NCI-H526 (cell line): Measurements from ENCODE around the gene ZNF143.
"Not testable (repeated sequence)": the region's sequence is repeated elsewhere in the genome, so short reads cannot be mapped to it uniquely, and the experiment has no call there.

ENCODE experiments used
- DNase-seq, 2 experiments: peaks; one replicate each; lab custom pipeline; 2025; lab: John Stamatoyannopoulos, UW

Gene ZNF143

DNA sequence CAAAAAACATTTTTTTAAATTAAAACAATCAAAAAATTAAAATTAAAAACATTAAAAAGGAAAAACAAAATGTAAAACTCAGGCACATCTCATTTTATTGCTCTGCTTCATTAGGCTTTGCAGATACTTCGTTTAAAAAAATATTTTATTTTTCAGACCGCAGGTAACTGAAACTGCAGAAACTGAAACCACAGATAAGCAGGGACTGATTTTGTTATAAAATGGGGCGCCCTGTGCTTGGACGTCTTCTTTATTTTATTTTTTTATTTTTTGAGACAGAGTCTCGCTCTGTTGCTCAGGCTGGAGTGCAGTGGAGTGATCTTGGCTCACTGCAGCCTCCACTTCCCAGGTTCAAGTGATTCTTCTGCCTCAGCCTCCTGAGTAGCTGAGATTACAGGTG is 88.4 kb downstream of the ZNF143 start:
- not testable (repeated sequence) for DNase-seq

DNA sequence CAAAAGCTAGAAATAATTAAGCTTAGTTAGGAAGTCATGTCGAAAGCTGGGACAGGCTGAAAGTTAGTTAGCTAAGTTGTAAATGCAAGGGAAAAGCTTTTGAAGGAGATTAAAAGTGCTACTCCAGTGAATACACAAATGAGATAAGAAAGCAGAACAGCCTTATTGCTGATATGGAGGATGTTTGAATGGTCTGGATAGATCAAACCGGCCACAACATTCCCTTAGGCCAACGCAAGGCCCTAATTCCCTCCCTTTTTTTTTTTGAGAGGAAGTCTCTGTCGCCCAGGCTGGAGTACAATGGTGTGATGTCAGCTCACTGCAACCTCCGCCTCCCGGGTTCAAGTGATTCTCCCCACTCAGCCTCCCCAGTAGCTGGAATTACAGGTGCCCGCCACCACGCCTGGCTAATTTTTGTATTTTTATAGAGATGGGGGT is 89.4 kb downstream of the ZNF143 start:
- DNase-seq, result no peak

DNA sequence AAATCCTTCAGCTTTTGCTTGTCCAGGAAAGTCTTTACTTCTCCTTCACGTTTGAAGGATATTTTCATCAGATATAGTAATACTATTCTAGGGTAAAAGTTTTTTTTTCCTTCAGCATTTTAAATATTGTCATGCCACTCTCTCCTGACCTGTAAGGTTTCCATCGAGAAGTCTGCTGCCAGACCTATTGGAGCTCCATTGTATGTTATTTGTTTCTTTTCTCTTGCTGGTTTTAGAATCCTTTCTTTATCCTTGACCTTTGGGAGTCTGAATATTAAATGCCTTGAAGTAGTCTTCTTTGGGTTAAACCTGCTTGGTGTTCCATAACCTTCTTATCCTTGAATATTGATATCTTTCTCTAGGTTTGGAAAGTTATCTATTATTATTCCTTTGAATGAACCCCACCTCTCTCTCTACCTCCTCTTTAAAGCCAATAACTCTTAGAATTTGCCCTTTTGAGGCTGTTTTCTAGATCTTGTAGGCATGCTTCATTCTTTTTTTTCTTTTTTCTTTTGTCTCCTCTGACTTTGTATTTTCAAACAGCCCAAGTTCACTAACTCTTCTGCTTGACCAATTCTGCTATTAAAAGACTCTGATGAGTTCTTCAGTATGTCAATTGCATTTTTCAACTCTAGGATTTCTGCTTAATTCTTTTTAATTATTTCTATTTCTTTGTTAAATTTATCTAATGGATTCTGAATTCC is 100.6 kb downstream of the ZNF143 start:
- DNase-seq, result no peak

DNA sequence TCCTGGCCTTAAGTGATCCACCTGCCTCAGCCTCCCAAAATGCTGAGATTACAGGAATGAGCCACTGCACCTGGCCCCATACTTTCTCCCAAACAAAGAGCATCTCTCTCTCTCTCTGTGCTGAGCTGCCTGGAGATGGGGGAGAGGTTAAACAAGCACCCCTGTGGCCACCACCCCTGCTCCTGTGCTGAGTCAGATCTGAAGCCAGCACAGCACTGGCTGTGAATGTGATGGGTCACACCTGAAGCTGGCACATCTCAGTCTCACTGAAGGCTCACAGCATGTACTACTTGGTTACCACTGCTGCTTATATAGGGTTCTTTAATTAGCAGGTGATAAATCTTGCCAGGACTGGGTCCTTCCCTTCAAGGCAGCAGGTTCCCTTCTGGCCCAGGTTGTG is 101.9 kb downstream of the ZNF143 start:
- DNase-seq, result no peak

DNA sequence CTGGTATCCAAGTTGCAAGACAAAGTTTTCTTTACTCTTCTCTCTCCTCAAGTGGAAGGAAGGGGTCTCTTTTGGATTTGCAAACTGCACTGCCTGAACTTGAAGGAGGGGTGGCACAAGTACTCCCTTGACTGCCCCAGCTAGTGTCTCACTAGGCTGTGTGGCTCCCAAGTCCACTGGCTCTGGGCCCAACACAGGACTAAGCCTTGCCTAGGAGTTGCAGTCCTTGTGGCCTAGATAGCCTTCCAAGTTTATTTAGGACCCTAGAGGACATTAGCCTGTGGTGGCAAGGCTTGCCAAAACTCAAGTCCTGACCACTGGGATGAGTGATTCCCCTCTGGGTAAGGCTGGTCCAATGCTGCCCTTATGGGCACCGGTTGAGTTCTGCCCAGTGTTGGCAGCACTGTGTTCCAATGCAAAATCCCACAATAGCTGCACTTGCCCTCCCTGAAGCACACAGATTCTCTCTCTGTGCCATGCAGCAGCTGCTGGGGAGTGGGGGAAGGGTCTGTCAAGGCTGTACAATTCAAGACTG is 102.5 kb downstream of the ZNF143 start:
- DNase-seq, result no peak

DNA sequence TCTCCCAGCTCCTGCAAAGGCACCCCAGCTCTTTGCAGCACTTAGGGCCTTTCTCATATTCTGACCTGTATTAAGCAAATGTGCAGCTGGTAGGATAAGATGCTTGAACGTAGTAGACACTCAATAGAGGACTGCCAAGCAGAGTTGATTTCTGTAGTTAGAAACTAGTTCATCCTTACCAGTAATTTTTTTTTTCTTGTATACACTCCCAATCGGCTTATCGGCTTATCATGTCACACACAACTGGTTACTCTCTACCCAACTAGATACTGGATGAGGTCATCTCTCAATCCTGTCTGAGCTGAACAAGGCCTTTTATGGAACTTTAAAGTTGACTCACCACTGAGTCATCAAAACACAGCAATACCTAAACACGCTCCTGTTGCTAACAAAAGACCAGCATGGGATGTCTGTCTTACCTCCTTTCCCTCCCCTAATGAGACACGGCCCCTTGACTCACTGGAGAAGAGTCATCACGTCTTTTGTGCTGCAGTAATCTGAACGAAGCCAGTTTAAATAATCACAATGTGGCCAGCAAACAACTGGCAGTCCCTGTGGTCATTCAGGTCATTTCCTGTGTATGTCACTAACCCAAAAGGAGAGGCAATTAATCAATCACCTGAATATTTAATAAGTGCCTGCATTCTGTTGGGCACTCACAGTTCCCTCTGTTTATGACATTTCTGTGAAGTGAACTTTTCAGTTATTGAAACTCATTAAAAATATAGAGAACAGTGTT is 105.2 kb downstream of the ZNF143 start:
- no peak for DNase-seq

DNA sequence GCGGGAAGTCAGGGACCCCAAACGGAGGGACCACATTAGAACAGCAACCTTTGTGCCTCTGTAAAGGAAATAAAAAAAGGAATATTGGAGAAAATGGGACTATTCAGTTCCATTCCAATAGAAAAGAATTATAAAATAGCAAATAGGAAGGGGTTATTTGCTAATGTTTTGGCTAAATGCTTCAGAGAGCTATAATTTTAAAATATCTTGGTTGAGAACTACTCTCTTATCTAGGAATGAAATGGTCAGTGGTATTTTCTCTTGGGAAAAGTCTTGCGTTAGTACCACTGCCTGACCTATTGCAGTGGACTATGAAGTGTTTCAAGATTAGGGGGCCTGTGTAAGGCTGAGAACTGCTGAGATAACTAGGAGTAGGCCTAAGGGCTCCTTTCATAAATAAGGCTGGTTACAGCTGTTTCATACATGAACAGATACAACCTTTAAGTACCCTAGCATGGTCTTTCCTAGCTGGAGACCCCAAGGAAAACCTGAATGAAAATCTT is 105.8 kb downstream of the ZNF143 start:
- DNase-seq, result no peak

DNA sequence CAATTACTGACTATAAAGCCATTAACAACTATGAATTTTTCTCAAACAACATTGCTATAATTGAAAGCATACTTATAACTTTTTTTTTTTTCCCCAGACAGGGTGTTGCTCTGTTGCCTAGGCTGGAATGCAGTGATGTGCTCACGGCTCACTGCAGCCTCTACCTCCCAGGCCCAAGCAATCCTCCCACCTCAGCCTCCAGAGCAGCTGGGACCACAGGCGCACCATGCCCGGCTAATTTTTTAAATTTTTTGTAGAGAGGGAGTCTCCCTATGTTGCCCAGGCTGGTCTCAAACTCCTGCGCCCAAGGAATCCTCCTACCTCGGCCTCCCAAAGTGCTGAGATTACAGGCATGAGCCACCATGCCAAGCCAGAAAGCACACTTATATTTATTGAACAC is 106.6 kb downstream of the ZNF143 start:
- DNase-seq, result no peak

DNA sequence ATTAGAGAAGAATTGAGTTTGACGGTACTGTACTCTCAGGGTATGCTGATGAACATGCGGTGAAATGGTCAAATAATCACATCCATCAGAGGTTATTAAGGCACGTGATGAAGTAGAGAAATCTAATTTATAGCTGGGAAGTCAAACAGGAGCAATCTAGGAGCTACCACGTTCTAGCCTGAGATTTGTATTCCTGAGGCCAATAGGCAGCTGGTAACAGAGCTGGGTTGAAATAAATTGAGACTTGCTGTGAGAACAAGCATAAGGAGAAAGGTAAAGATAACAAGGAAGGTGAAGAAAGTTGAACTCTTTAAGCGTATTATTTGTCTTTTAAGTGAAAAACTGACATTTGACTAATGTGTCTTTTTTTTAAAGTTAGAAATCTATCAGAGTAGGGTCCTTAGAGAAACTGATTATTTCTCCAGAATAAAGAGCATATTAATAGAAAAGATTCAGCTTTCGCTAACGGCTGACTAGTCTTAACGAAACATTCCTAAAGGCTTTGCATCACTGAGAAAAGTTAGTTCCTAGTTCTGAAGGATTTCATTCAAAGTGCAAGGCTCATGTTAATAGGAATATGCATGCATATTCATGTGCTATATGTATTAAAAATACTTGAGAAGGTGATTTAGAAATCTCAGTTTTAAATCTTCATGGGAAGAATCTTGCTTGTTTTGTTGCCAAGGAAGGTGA is 107.5 kb downstream of the ZNF143 start:
- no peak for DNase-seq

DNA sequence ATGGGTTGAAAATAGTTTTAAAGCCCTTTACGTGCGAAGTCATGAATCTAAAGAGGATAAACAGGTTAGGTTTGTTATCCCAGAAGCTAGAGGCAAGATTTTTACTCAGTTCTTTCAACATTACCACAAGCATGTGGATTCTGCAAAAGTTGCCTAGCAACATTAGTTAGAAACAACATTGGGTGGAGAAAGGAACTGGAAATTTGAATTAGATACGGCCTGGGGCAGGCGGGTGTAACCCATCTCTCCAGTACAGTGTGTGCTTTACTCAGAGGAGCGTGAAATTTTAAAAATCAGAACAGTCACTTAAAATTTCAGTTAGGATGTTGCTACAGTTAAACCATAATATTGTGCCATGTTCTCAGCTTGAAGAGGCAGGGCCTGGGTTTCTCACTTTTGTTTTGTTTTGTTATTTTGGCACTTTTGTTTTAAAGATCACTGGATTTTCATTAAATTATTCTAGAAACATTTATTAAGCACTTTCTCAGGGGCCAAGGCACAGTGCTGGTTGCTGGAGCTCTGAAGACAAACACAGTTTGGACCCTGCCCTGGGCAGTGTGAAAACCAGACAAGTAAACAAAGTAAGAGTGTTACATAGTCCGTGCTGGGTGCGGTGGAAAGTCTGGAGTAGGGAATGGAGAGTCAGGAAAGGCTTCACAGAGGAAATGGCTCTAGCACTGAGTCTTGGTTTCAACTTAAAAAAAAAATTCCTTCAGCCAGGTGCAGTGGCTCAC is 108.2 kb downstream of the ZNF143 start:
- DNase-seq, result peak; percentile 96 to 97

DNA sequence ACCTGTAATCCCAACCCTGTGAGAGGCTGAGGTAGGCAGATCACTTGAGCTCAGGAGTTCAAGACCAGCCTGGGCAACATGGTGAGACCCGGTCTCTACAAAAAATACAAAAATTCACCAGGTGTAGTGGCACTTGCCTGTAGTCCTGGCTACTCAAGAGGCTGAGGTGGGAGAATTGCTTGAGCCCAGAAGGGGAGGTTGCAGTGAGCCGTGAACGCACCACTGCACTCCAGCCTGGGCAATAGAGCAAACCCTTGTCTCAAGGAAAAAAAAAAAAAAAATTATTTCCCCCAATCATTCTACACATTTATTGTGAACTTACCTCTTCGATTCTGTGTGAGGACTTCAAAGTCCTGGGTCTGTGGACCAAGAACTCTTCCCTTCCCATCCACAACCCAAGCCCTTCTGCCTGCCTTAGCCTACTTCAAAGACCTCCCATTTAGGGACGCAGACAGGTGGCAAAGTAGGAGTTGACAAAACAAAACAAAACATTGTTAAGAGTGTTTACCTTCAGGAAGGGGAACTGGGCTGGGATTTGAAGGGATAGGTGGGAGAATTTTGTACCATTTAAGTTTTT is 108.9 kb downstream of the ZNF143 start:
- no peak for DNase-seq

DNA sequence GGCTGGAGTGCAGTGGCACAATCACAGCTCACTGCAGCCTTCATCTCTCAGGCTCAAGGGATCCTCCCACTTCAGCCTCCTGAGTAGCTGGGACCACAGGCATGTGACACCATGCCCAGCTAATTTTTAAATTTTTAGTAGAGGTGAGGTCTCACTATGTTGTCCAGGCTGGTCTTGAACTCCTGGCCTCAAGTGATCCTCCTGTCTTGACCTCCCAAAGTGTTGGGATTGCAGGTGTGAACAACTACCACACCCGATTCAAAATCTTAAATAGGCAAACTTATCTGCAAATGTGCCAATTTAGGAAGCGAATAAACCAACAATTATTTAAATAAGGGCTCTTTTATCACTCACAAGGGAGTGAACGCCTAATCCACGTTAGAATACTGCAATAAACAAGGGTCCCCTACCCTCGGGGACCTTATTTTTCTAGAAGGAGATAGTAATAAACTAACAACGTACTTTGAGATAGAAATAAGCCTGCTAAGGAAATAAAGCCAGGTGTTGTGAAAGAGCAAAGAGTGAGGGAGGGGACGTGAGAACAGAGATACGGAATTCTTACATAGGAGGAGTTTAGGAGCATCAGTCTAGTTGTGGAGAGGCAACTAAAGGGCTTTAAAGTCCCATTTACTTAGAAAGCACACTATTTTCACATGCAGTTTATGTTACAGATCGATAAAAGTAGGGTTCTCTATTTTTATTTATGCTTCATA is 109.7 kb downstream of the ZNF143 start:
- DNase-seq, result no peak

DNA sequence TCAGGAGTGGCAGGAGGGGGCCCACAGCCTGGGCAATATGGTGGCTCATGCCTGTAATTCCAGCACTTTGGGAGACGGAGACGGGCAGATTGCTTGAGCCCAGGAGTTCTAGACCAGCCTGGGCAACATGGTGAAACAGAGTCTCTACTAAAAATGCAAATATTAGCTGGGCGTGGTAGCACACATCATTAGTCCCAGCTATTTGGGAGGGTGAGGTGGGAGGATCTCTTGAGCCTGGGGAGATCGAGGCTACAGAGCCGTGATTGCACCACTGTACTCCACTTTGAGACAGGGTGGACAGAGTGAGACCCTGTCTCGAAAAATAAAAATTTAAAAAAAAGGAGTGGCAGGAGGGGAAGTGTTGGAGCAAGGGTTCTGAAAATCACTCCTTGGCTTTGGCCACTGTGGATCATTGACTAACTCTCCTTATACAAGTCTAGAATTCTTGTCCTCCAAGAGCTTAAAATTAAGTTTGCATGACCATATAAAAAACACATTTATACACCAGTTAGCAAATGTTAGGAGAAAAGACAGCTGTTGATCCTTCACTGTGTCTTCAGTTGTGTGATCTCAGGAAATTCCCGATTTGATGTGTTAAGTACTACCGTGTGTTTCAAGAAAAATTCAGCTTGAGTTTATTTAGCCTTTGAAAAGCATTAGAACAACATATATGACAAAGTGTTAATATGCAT is 110.4 kb downstream of the ZNF143 start:
- peak; percentile 23 to 72 for DNase-seq

DNA sequence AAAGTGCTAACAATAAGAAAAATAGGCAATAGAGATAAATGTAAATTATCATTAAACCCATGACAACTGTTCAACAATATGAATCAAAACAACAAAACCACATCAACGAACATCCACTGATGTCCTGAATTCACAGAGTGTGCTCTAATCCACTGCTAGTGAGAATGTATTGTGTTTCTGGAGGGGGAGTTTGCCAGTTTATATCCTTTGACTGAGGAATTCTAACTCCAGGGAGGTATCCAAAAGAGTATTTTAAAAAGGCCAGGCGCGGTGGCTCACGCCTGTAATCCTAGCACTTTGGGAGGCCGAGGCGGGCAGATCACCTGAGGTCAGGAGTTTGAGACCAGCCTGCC is 110.9 kb downstream of the ZNF143 start:
- no peak for DNase-seq

DNA sequence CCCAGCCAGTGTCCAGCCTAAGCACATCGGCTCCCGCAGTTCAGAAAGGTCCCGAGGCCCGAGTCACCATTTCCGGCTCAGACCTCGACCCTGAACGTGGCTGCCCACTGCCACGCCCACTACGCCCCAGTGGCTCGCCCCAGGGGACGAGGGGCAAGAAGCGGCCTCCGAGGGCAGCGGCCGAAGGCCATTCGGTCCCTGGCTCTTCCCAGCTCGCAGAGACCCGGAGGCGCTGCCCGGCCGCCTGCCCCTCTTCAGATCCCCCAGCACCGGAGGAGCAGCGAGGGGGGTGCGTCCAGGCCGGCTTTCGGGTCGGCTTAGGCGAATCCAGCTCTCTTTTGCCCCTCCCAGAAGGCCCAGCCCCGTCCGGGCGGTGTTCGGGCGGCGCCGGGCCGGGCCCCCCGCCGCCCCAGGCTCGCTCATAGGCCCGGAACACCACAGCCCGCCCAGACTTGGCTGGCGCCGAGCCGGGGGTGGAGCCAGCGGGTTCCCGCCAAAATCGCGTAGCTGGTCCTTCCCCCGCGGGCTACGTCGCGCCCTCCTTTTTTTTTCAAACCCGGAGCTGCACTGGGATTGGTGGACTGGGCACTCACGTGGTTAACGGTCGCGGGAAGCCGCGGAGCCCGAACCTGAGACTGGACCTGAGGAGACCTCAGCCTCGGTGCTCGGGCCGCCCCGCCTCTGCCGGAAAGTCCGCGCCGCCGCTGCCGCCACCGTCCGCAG is 112.4 kb downstream of the ZNF143 start, which contains the start of gene WEE1:
Gene WEE1 (plus strand): TSS at position 619 of the 723 bp plus-strand sequence. CDS start 264 bp downstream, outside the sequence.
- DNase-seq, result peak; percentile 96 to 99

DNA sequence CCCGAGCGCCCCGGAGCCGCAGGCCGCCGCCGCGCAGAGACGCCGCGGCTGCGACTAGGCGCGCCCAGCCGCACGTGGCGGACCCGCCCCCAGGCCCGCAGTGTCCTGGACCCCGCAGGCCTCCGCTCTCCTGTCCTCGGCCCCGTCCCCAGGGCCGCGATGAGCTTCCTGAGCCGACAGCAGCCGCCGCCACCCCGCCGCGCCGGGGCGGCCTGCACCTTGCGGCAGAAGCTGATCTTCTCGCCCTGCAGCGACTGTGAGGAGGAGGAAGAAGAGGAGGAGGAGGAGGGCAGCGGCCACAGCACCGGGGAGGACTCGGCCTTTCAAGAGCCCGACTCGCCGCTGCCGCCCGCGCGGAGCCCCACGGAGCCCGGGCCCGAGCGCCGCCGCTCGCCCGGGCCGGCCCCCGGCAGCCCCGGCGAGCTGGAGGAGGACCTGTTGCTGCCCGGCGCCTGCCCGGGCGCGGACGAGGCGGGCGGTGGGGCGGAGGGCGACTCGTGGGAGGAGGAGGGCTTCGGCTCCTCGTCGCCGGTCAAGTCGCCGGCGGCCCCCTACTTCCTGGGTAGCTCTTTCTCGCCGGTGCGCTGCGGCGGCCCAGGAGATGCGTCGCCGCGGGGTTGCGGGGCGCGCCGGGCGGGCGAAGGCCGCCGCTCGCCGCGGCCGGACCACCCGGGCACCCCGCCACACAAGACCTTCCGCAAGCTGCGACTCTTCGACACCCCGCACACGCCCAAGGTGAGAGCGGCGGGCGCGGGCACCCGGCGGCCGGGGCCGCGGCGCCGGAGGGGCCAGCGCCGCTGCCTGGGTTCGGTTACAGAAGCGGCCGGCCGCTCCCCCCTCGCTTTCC is 113.2 kb downstream of the ZNF143 start:
- peak; percentile 65 to 70 for DNase-seq

DNA sequence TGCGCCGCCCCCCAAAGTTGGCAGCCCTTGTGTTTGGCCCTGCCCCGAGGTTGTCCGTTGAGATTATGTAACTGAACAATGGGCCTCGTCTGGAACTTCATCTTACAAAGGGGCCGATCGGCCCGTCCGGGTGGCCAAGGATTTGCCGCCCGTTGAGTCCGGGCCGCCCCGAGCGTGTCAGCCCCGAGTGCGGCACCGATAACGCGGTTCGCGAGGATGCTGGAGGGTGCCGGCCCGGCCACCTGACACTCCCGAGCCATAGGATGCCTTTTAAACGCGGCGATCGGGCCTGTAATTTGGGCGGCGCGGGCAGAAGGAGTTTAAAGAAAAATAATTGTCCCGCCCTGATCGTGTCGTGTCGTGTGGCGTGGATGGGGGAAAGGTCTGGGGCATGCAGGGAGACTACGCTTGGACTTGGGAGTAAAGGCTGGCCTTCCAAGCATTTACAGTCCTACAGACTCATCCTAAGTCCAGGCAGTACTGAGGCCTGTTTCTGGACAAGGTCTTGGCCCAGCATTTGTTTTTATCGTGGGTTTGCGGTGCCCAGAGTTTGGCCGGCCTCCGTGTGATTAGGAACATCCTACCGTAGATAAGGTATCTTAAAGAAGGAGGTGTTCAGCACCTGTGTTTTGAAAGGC is 113.9 kb downstream of the ZNF143 start:
- DNase-seq, result peak; percentile 7 to 62
